ENCODE data around the gene PHF11.

- TF ChIP-seq, protein P1, sequence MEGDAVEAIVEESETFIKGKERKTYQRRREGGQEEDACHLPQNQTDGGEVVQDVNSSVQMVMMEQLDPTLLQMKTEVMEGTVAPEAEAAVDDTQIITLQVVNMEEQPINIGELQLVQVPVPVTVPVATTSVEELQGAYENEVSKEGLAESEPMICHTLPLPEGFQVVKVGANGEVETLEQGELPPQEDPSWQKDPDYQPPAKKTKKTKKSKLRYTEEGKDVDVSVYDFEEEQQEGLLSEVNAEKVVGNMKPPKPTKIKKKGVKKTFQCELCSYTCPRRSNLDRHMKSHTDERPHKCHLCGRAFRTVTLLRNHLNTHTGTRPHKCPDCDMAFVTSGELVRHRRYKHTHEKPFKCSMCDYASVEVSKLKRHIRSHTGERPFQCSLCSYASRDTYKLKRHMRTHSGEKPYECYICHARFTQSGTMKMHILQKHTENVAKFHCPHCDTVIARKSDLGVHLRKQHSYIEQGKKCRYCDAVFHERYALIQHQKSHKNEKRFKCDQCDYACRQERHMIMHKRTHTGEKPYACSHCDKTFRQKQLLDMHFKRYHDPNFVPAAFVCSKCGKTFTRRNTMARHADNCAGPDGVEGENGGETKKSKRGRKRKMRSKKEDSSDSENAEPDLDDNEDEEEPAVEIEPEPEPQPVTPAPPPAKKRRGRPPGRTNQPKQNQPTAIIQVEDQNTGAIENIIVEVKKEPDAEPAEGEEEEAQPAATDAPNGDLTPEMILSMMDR (tag by site-specific recombination; IDR thresholded peaks at IDR 0.05) = no peak
- TF ChIP-seq ZNF549 (tag by site-specific recombination; IDR thresholded peaks at IDR 0.05) (no peak), WT1 (tag by site-specific recombination; IDR thresholded peaks at IDR 0.05) (no peak), ZNF140 (tag by site-specific recombination; IDR thresholded peaks at IDR 0.05) (no peak), ZIC2 (tag by site-specific recombination; IDR thresholded peaks at IDR 0.05) (no peak), ZNF19 (tag by site-specific recombination; IDR thresholded peaks at IDR 0.05; ENCODE audit: low read depth) (no peak), ZNF394 (tag by site-specific recombination; IDR thresholded peaks at IDR 0.05; ENCODE audit: borderline replicate concordance) (no peak), ZNF362 (tag by site-specific recombination; IDR thresholded peaks at IDR 0.05) (no peak), TCF7L2 (IDR thresholded peaks at IDR 0.05; ENCODE audit: borderline replicate concordance, low read depth, low read length) (no peak), YY1 (tag by site-specific recombination; IDR thresholded peaks at IDR 0.05) (no peak), ZNF777 (tag by site-specific recombination; IDR thresholded peaks at IDR 0.05; ENCODE audit: borderline replicate concordance) (no peak), ZNF138 (tag by site-specific recombination; IDR thresholded peaks at IDR 0.05; ENCODE audit: borderline replicate concordance) (no peak), ZBTB49 (tag by site-specific recombination; IDR thresholded peaks at IDR 0.05; ENCODE audit: low read depth) (no peak)
- TF ChIP-seq, protein P2, sequence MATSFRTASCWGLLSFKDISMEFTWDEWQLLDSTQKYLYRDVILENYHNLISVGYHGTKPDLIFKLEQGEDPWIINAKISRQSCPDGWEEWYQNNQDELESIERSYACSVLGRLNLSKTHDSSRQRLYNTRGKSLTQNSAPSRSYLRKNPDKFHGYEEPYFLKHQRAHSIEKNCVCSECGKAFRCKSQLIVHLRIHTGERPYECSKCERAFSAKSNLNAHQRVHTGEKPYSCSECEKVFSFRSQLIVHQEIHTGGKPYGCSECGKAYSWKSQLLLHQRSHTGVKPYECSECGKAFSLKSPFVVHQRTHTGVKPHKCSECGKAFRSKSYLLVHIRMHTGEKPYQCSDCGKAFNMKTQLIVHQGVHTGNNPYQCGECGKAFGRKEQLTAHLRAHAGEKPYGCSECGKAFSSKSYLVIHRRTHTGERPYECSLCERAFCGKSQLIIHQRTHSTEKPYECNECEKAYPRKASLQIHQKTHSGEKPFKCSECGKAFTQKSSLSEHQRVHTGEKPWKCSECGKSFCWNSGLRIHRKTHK (tag by site-specific recombination; IDR thresholded peaks at IDR 0.05) = no peak
These were observed 49.9 kb downstream of the PHF11 start for GRCh38 chr13:49545661-49546060.
